K562 (cell line): ENCODE measurements around the gene PRCC. TPM values are rescaled to one million over a fixed set of nuclear protein-coding genes. Genes with fewer than 3 reads are reported as not detected.

Source experiments
- BCOR ChIP-seq: fragments of 450-650 bp; IDR thresholded peaks from 2 replicates; pipeline ENCODE4 v1.6.1; 2016
- BRD4 ChIP-seq: fragments of 200-600 bp; sonication (generic); IDR thresholded peaks from 2 replicates; pipeline ENCODE4 v1.6.1; 2017; ENCODE audit warnings: inconsistent platforms
- CEBPG ChIP-seq, 3 experiments: fragments of 200-800 bp in 1 of 3; sonication (Bioruptor generic) in 1 of 3; sonication (generic) in 1 of 3; formaldehyde crosslinking in 1 of 3; IDR thresholded peaks in 2 of 3; conservative IDR thresholded peaks in 1 of 3; 2 replicates each; pipeline versions ENCODE4 v1.6.1 to v1.8.0; 2016 to 2022; ENCODE audit warnings: missing compliant biosample characterization in 2 of 3, missing genetic modification characterization in 2 of 3, mild to moderate bottlenecking in 1 of 3, missing genetic modification reagents in 1 of 3
- CTBP1 ChIP-seq: fragments of 450-650 bp; IDR thresholded peaks from 2 replicates; pipeline ENCODE4 v1.6.1; 2016; ENCODE audit warnings: borderline replicate concordance
- ETV5 ChIP-seq: sonication (generic); formaldehyde crosslinking; IDR thresholded peaks from 2 replicates; pipeline ENCODE4 v1.4.0; 2020; ENCODE audit warnings: low read depth, mild to moderate bottlenecking, missing genetic modification reagents
- HNRNPK ChIP-seq: fragments of 200-400 bp; formaldehyde crosslinking; IDR thresholded peaks from one replicate; pipeline ENCODE4 v1.6.1; 2018; ENCODE audit warnings: mild to moderate bottlenecking, low read depth, low read length; ENCODE audit not compliant: poor library complexity, severe bottlenecking
- KDM4B ChIP-seq, 2 experiments: fragments of 450-650 bp in 1 of 2; sonication (generic) in 1 of 2; IDR thresholded peaks; 2 replicates each; pipeline ENCODE4 v1.6.1; 2016 to 2017; ENCODE audit warnings: borderline replicate concordance in 2 of 2, antibody characterized with exemption in 1 of 2, low read depth in 1 of 2, mild to moderate bottlenecking in 1 of 2
- NFIC ChIP-seq: fragments of 450-650 bp; IDR thresholded peaks from 2 replicates; pipeline ENCODE4 v1.6.1; 2017; ENCODE audit warnings: mild to moderate bottlenecking, inconsistent platforms
- RHOXF2B ChIP-seq: fragments of 250-450 bp; sonication (Bioruptor Pico); conservative IDR thresholded peaks from 2 replicates; pipeline ENCODE4 v1.5.1; 2021
- SNRNP70 ChIP-seq: fragments of 200-400 bp; formaldehyde crosslinking; optimal IDR thresholded peaks from 2 replicates; pipeline ENCODE3; 2017; ENCODE audit warnings: low read depth, low read length
- SP2 ChIP-seq: IDR thresholded peaks from 2 replicates; pipeline ENCODE4 v1.6.1; 2011; ENCODE audit warnings: mild to moderate bottlenecking, low read depth, low read length, moderate library complexity; ENCODE audit not compliant: poor library complexity, severe bottlenecking; ENCODE audit errors: extremely low read depth
- ZC3H11A ChIP-seq: IDR thresholded peaks from 2 replicates; pipeline ENCODE4 v1.6.1; 2012; ENCODE audit warnings: low read depth, low read length, improper control_type of control experiment
- ZNF311 ChIP-seq: fragments of 250-450 bp; sonication (Bioruptor Pico); IDR thresholded peaks from 2 replicates; pipeline ENCODE4 v1.4.0; 2020; ENCODE audit warnings: mild to moderate bottlenecking, moderate library complexity
- ZNF444 ChIP-seq: fragments of 250-450 bp; sonication (Bioruptor Pico); IDR thresholded peaks from 2 replicates; pipeline ENCODE4 v1.4.0; 2020; ENCODE audit warnings: mild to moderate bottlenecking, moderate library complexity
- ZNF668 ChIP-seq: fragments of 250-450 bp; sonication (Bioruptor Pico); IDR thresholded peaks from 2 replicates; pipeline ENCODE4 v1.8.0; 2022; ENCODE audit warnings: mild to moderate bottlenecking, inconsistent platforms
- ZNF717 ChIP-seq: fragments of 250-450 bp; sonication (Bioruptor Pico); IDR thresholded peaks from 2 replicates; pipeline ENCODE4 v1.5.0; 2021
- polyA plus RNA-seq, 8 experiments: library from polyadenylated mRNA; depleted of rRNA in 4 of 8; stranded (reverse) in 5 of 8; unstranded in 3 of 8; fragments of >200 nt; fragmentation: Nextera tagmentation in 2 of 8; fragmentation: Illumina TruSeq in 1 of 8; extraction: Ambion mirVana in 2 of 8; extraction: Trizol in 1 of 8; gene quantifications; 2 replicates each; pipeline versions ENCODE4 v1.2.1 to v1.2.3, GENCODE V29; 2011 to 2014; ENCODE audit warnings: inconsistent platforms in 1 of 8, missing spikeins in 1 of 8
- total RNA-seq, 7 experiments: library from RNA; depleted of rRNA in 6 of 7; stranded (reverse); fragments of >200 nt in 6 of 7; fragmentation: Illumina TruSeq in 2 of 7; extraction: Trizol in 2 of 7; gene quantifications; 2 replicates each; pipeline versions ENCODE4 v1.2.1 to v1.2.3, GENCODE V29; 2011 to 2021; ENCODE audit warnings: low replicate concordance in 1 of 7
- TF ChIP-seq, protein P1 (sequence below): sonication (generic); formaldehyde crosslinking; IDR thresholded peaks from 2 replicates; pipeline ENCODE4 v1.8.1; 2023; ENCODE audit warnings: mild to moderate bottlenecking, missing genetic modification reagents
- TF ChIP-seq, protein P2 (sequence below): IDR thresholded peaks from 2 replicates; pipeline ENCODE4 v1.6.1; 2012; ENCODE audit warnings: low read depth, low read length, improper control_type of control experiment, borderline replicate concordance
- TF ChIP-seq, protein P3 (sequence below): fragments of 450-650 bp; IDR thresholded peaks from 2 replicates; pipeline ENCODE4 v1.7.1; 2018; ENCODE audit warnings: mild to moderate bottlenecking, low read depth; ENCODE audit not compliant: partially characterized antibody
- TF ChIP-seq, protein P4 (sequence below): IDR thresholded peaks from 3 replicates; pipeline ENCODE4 v1.6.1; 2011; ENCODE audit warnings: borderline replicate concordance, mild to moderate bottlenecking; ENCODE audit not compliant: insufficient read length, insufficient read depth

The PRCC gene
- total and polyA plus RNA-seq, 9 of the 15 experiments (the other 6 are each of a cell fraction or from before 2014, with no cell fraction given), result 23.9 to 201 (median 41.1) TPM

DNA sequence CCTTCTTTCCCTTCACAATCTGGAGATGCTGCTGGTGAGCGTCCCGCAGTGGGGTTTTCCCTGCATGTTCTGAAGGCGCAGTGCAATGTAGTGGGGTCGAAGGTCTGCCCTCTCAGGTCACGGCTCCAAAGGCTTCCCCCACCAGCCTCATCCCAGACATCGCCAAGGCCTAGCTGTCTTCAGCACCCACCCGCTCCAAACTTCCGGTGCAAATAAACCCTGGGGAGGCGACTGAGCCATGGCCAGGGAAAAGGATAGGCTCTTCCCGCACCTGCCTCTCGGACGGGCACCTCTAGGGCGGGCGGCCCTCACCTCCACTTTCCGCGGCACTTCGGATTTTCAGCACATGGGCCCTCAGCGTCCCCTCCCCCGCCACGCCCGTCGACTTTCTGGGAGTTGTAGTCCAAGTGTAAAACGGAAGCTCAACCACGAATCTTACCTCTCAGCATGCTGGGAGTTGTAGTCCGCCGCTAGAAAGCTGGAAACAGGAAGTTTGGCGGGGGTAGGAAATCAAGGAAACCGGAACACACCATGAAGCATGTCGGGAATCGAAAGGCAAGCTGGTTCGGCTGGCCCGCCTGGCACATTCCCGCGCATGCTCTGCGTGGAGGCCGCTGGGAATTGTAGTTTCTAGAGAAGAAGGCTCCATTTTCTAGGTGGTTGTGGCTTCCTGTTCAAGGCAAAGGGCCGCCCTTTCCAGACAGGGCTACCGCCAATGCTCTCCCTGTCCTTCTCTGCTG is 26.4 kb upstream of the PRCC start, which contains the start of gene MRPL24 (continued):
- TF ChIP-seq, protein P1, sequence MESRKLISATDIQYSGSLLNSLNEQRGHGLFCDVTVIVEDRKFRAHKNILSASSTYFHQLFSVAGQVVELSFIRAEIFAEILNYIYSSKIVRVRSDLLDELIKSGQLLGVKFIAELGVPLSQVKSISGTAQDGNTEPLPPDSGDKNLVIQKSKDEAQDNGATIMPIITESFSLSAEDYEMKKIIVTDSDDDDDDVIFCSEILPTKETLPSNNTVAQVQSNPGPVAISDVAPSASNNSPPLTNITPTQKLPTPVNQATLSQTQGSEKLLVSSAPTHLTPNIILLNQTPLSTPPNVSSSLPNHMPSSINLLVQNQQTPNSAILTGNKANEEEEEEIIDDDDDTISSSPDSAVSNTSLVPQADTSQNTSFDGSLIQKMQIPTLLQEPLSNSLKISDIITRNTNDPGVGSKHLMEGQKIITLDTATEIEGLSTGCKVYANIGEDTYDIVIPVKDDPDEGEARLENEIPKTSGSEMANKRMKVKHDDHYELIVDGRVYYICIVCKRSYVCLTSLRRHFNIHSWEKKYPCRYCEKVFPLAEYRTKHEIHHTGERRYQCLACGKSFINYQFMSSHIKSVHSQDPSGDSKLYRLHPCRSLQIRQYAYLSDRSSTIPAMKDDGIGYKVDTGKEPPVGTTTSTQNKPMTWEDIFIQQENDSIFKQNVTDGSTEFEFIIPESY (CRISPR knock-in tag), result peak; percentile 65
- TF ChIP-seq, protein P2, sequence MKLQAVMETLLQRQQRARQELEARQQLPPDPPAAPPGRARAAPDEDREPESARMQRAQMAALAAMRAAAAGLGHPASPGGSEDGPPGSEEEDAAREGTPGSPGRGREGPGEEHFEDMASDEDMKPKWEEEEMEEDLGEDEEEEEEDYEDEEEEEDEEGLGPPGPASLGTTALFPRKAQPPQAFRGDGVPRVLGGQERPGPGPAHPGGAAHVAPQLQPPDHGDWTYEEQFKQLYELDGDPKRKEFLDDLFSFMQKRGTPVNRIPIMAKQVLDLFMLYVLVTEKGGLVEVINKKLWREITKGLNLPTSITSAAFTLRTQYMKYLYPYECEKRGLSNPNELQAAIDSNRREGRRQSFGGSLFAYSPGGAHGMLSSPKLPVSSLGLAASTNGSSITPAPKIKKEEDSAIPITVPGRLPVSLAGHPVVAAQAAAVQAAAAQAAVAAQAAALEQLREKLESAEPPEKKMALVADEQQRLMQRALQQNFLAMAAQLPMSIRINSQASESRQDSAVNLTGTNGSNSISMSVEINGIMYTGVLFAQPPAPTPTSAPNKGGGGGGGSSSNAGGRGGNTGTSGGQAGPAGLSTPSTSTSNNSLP, result peak; percentile 49; the same call in 1 of the 2 replicates
- TF ChIP-seq ZNF311 (CRISPR knock-in tag), result no peak
- no peak; the same call in 1 of the 2 replicates for TF ChIP-seq RHOXF2B (CRISPR knock-in tag)
- no peak for TF ChIP-seq ZNF668
- no peak for TF ChIP-seq ZNF444 (CRISPR knock-in tag)
- TF ChIP-seq NFIC, result 0 out of 2 replicates have a peak, but pooled peaks have one; percentile 23
- TF ChIP-seq CTBP1, result 0 out of 2 replicates have a peak, but pooled peaks have one; percentile 35
- TF ChIP-seq SNRNP70, result no peak
- TF ChIP-seq KDM4B (IDR thresholded peaks at IDR 0.05; ENCODE audit: borderline replicate concordance in 2 of 2, low read depth in 1 of 2), result peak in 1 of 2 experiments; percentile 97; a peak in 2 of 4 replicates
- TF ChIP-seq, protein P3, sequence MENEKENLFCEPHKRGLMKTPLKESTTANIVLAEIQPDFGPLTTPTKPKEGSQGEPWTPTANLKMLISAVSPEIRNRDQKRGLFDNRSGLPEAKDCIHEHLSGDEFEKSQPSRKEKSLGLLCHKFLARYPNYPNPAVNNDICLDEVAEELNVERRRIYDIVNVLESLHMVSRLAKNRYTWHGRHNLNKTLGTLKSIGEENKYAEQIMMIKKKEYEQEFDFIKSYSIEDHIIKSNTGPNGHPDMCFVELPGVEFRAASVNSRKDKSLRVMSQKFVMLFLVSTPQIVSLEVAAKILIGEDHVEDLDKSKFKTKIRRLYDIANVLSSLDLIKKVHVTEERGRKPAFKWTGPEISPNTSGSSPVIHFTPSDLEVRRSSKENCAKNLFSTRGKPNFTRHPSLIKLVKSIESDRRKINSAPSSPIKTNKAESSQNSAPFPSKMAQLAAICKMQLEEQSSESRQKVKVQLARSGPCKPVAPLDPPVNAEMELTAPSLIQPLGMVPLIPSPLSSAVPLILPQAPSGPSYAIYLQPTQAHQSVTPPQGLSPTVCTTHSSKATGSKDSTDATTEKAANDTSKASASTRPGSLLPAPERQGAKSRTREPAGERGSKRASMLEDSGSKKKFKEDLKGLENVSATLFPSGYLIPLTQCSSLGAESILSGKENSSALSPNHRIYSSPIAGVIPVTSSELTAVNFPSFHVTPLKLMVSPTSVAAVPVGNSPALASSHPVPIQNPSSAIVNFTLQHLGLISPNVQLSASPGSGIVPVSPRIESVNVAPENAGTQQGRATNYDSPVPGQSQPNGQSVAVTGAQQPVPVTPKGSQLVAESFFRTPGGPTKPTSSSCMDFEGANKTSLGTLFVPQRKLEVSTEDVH, result peak; percentile 95
- peak; percentile 64; the same call in 1 of the 2 replicates for TF ChIP-seq ZC3H11A
- TF ChIP-seq SP2, result no peak
- TF ChIP-seq, protein P4, sequence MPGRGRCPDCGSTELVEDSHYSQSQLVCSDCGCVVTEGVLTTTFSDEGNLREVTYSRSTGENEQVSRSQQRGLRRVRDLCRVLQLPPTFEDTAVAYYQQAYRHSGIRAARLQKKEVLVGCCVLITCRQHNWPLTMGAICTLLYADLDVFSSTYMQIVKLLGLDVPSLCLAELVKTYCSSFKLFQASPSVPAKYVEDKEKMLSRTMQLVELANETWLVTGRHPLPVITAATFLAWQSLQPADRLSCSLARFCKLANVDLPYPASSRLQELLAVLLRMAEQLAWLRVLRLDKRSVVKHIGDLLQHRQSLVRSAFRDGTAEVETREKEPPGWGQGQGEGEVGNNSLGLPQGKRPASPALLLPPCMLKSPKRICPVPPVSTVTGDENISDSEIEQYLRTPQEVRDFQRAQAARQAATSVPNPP, result no peak
- TF ChIP-seq ZNF717 (CRISPR knock-in tag), result no peak
- TF ChIP-seq HNRNPK, result no peak
- TF ChIP-seq CEBPG (CRISPR knock-in tag; IDR thresholded peaks at IDR 0.05), result no peak
- TF ChIP-seq CEBPG (tag; conservative IDR thresholded peaks at IDR 0.05 in 1 of 2, IDR thresholded peaks at IDR 0.05 in 1 of 2), result no peak
- TF ChIP-seq BRD4, result no peak
- TF ChIP-seq ETV5 (CRISPR knock-in tag), result peak; percentile 93; the same call in 1 of the 2 replicates
- no peak for TF ChIP-seq BCOR
